OCI-LY7 (cell line): ENCODE data around the gene PARM1. TPM values are rescaled to one million over a fixed set of nuclear protein-coding genes. Genes with fewer than 3 reads are reported as not detected.

Source experiments
- BruUV-seq: library from RNA; stranded (reverse); fragments of 400-500 nt; replicated peaks from 2 replicates; lab custom pipeline; 2021; lab: Mats Ljungman, UMichigan
- CTCF ChIA-PET: fragments of 300-600 bp; sonication (Branson Sonifier 250); formaldehyde crosslinking; loops from one replicate; lab custom pipeline; 2022; ENCODE audit warnings: antibody characterized with exemption; ENCODE audit not compliant: unreplicated experiment; lab: Charles Lee
- POLR2A ChIA-PET: fragments of 300-600 bp; sonication (Branson Sonifier 250); formaldehyde crosslinking; loops from one replicate; lab custom pipeline; 2022; ENCODE audit warnings: antibody characterized with exemption; lab: Charles Lee
- DNase-seq: peaks from one replicate; pipeline ENCODE4 v3.0.0-alpha.2; 2015; ENCODE audit warnings: low spot score
- H2AFZ ChIP-seq: fragments of 200-600 bp; sonication (generic), shearing (Covaris generic); 2 replicates; pipeline ENCODE4 v1.6.1; 2014; ENCODE audit warnings: mild to moderate bottlenecking, antibody characterized with exemption, low read length, moderate library complexity
- H3K27ac ChIP-seq: fragments of 200-600 bp; sonication (generic); 2 replicates; pipeline ENCODE4 v1.5.1; 2014; ENCODE audit warnings: mixed run types, low read depth, mild to moderate bottlenecking, moderate library complexity, low read length, inconsistent platforms; ENCODE audit not compliant: poor library complexity, severe bottlenecking
- H3K36me3 ChIP-seq: fragments of 200-600 bp; sonication (generic); 2 replicates; pipeline ENCODE4 v1.6.1; 2014; ENCODE audit warnings: mild to moderate bottlenecking, antibody characterized with exemption, low read length, moderate library complexity, mixed read lengths; ENCODE audit not compliant: insufficient read depth
- H3K4me1 ChIP-seq: fragments of 200-600 bp; sonication (generic); 2 replicates; pipeline ENCODE4 v1.5.1; 2014; ENCODE audit warnings: mild to moderate bottlenecking, low read length; ENCODE audit not compliant: insufficient read depth, poor library complexity, severe bottlenecking
- H3K4me2 ChIP-seq: fragments of 200-600 bp; sonication (generic); 2 replicates; pipeline ENCODE4 v1.6.1; 2014; ENCODE audit warnings: mild to moderate bottlenecking, low read length
- H3K4me3 ChIP-seq: fragments of 200-600 bp; sonication (generic); 2 replicates; pipeline ENCODE4 v1.5.1; 2014; ENCODE audit warnings: mild to moderate bottlenecking, low read depth, low read length; ENCODE audit not compliant: poor library complexity, severe bottlenecking
- H3K79me2 ChIP-seq: fragments of 200-600 bp; sonication (generic); 2 replicates; pipeline ENCODE4 v1.6.1; 2016; ENCODE audit warnings: low read depth, mild to moderate bottlenecking, low read length, moderate library complexity, mixed read lengths; ENCODE audit not compliant: insufficient read depth
- H3K9me2 ChIP-seq: fragments of 200-600 bp; sonication (generic); 2 replicates; pipeline ENCODE4 v1.6.1; 2016; ENCODE audit warnings: mild to moderate bottlenecking, low read length, mixed read lengths; ENCODE audit not compliant: insufficient read depth
- H3K9me3 ChIP-seq: fragments of 200-600 bp; sonication (generic); 2 replicates; pipeline ENCODE4 v1.6.1; 2014; ENCODE audit warnings: mild to moderate bottlenecking, mixed run types, low read length, mixed read lengths
- H4K20me1 ChIP-seq: fragments of 200-600 bp; sonication (generic); 2 replicates; pipeline ENCODE4 v1.6.1; 2014; ENCODE audit warnings: mild to moderate bottlenecking, antibody characterized with exemption, low read length, moderate library complexity, mixed read lengths; ENCODE audit not compliant: insufficient read depth
- CTCF ChIP-seq: fragments of 200-600 bp; sonication (generic); conservative IDR thresholded peaks from 2 replicates; pipeline ENCODE4 v1.5.1; 2014; ENCODE audit warnings: mild to moderate bottlenecking, antibody characterized with exemption, low read length, moderate library complexity, mixed read lengths
- EZH2phosphoT487 ChIP-seq: fragments of 200-600 bp; sonication (generic); IDR thresholded peaks from 2 replicates; pipeline ENCODE4 v1.6.1; 2018; ENCODE audit warnings: low read depth, borderline replicate concordance, mild to moderate bottlenecking, mixed run types, antibody characterized with exemption, low read length, moderate library complexity, mixed read lengths
- intact Hi-C: fragments of 100-400 bp; cut with micrococcal nuclease; formaldehyde crosslinking; loops from one replicate; pipeline ENCODE4 v1.10.0; 2022; ENCODE audit not compliant: unreplicated experiment
- total RNA-seq, 2 experiments: library from RNA; depleted of rRNA in 1 of 2; stranded (reverse); fragments of >200 nt in 1 of 2; shearing (Covaris generic) in 1 of 2; gene quantifications; 2 replicates each; pipeline ENCODE4 v1.2.3, GENCODE V29; 2014 to 2022

PARM1 gene
- total RNA-seq, 2 experiments from 2014 or later = not detected

- ChIA-PET POLR2A (no interaction called here), CTCF (no interaction called here)
- H3K4me3 ChIP-seq = no peak overlapping the region
- no peaks in the 10 kb centered on the region for H3K36me3 ChIP-seq
- H2AFZ ChIP-seq = no peak overlapping the region
- H3K9me3 ChIP-seq = no peaks in the 10 kb centered on the region
- TF ChIP-seq CTCF = no peak
- no peak for TF ChIP-seq EZH2phosphoT487
- H3K9me2 ChIP-seq = no peaks in the 10 kb centered on the region
- intact Hi-C loops = no loop called here
- H3K79me2 ChIP-seq = no peaks in the 10 kb centered on the region
- H3K4me2 ChIP-seq = peak overlapping the region; percentile 9; the same call in 1 of the 2 replicates
- no TSS peak for BruUV-seq
- H3K27ac ChIP-seq = no peak overlapping the region
- no peak for DNase-seq
- no peaks in the 10 kb centered on the region for H4K20me1 ChIP-seq
- H3K4me1 ChIP-seq = no peaks in the 10 kb centered on the region
These were observed 673 bp downstream of the PARM1 start for GRCh38 chr4:74933562-74934015.

- Histone ChIP-seq H3K36me3 (no peaks in the 10 kb centered on the region), H3K27ac (no peak overlapping the region), H3K79me2 (no peaks in the 10 kb centered on the region), H3K9me3 (no peaks in the 10 kb centered on the region), H3K4me1 (no peaks in the 10 kb centered on the region), H3K9me2 (no peaks in the 10 kb centered on the region), H3K4me3 (no peak overlapping the region), H2AFZ (no peak overlapping the region), H3K4me2 (peak overlapping the region; percentile 9; the same call in 1 of the 2 replicates), H4K20me1 (no peaks in the 10 kb centered on the region)
- ChIA-PET POLR2A (interaction anchor here (1.4 kb wide), 1 partner anchor 10 kb away, joined by 4 read pairs; no protein-coding TSS in a partner anchor), CTCF (no interaction called here)
- DNase-seq = no peak
- TF ChIP-seq CTCF = no peak
- TF ChIP-seq EZH2phosphoT487 = no peak
- intact Hi-C loops = no loop called here
- BruUV-seq = no TSS peak
These were observed 1.3 kb downstream of the PARM1 start for GRCh38 chr4:74934016-74934831.

GRCh38 chr4:74934888-74935287, 2.0 kb downstream of the PARM1 start:
- no peak overlapping the region for H3K27ac ChIP-seq
- H3K4me2 ChIP-seq = no peak overlapping the region
- H3K4me1 ChIP-seq = no peaks in the 10 kb centered on the region
- H3K9me3 ChIP-seq = no peaks in the 10 kb centered on the region
- TF ChIP-seq EZH2phosphoT487 (no peak), CTCF (no peak)
- DNase-seq = no peak
- BruUV-seq = no TSS peak
- H4K20me1 ChIP-seq = no peaks in the 10 kb centered on the region
- ChIA-PET POLR2A (interaction anchor here (1.4 kb wide), 1 partner anchor 9 kb away, joined by 4 read pairs; no protein-coding TSS in a partner anchor), CTCF (no interaction called here)
- H3K79me2 ChIP-seq = no peaks in the 10 kb centered on the region
- no peaks in the 10 kb centered on the region for H3K9me2 ChIP-seq
- intact Hi-C loops = no loop called here
- H3K36me3 ChIP-seq = no peaks in the 10 kb centered on the region
- no peak overlapping the region for H3K4me3 ChIP-seq
- no peak overlapping the region for H2AFZ ChIP-seq
